ENCODE results near the gene LST1.

Gene LST1

DNA sequence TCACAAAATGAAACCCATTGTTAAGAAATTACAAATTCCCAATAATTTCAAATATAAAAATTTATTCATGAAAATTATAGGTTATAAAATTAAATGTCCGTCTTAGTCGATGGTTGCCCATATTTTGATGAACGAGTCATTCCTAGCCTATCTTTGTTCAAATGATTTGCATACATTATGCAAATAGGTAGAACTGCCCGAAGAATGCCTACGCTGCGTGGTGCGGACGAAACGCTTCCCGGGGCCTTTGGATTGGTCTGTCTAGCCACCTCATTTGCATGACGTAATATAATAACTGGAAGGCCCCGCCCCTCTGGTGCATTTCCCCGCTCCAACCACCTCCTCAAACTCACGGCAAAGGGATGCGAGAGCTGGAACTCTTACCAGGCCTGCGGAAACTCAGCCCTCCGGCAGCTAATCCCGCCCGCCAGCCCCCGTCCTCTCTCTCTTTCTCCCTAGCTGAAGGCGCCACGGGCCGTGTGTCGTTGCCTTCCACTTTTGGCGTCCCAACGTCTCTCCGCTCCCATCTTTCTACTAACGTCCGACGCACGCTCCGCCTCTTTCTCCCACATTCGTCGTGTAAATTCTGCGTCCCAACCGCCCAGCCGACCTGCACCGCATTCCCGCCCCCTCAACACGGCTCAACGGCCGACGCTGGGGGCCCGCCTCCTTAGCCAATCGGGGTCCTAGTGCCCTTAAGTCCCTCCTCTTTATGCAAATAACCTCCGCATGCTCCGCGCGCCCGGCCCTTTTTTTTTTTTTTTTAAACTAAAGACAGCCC is 33.9 kb downstream of the LST1 start:
- DNase-seq (ENCODE audit: low read depth, low spot score) = peak; percentile 98

DNA sequence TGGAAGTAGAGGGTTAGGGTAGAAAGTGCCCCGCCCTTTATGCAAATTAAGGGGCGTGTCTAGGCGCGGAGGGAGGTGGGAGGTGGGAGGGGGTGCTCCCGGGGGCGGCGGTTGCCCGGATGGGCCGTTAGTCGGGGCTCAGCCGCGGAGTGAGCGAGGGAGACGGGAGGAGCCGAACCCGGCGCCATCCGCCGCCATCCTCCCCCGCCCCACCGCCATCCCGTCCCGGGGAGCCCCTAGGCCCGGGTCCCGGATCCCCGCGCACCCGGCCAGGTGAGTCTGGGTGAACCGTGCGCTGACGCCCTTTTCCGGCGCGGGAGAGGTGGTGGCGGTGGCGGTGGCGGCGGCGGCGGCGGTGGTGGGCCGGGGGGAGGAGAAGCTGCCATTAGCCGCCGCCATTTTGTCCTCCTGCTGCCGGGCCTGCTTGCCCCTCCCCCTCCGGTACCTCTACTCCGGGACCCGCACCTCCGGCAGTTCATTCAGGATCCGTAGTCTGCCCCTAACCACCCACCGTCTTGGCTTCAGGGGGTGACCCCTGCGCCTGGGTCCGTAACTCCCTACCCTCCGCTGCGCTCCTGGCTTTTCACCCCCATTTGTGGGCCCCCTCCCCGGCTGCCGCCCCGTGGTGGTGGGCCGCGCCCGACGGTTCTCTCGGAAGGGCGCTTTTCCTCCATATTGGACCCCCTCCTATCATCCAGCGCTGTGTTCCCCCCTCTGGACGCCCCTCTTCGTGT is 34.7 kb downstream of the LST1 start, which contains the start of gene PRRC2A:
Gene PRRC2A, plus strand, starts transcription at position 130 of the 734 bp plus-strand sequence. CDS start 2,075 bp downstream, outside the sequence.
- DNase-seq (ENCODE audit: low read depth, low spot score) = no peak

DNA sequence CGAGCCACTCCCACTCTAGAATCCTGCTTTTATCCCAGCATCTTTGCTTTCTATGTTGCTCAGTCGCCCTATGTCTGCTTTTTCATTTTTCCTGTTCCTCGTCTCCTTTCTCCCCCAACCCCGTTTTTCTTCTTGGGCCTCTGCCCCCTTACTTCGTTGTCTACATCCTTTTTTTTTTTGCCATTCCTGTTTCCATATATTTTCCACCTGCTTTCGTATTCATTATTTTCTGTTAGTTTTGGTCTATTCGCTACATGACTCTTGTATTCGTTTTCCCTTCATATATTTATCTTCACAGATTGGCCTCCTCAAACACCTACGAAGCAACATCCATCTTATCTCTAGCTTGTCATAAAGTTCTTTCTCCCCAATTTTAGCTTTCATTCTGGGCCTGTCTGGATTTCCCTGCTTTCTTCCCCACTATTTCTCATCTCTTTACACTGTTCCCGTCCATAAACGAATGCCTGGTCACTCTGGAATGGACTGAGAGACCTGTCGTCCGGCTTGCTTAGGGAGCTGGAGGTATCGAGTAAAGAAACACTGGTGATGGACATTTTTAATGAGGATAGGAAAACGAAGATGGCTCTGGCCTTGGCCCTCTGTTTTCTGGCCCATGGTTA is 35.4 kb downstream of the LST1 start:
- DNase-seq (ENCODE audit: low read depth, low spot score) = no peak

DNA sequence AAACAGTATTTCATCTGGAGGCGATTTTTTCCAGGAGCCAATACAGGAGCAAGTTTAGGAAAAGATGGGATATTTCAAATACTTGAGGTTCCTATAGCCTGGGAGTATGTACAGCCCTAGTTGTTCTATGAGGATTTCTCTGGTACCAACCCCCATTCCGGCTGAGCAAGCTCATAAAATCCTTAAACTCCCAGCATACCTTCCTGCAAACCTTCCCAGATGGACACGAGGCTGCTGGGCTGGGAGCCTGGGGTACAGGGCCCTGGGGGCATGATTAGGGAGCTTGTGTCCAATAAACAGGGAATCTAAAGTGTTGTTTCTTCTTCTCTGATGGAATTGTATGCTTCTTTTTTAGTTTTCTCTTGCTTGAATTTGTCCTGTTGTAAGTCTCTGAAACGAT is 35.9 kb downstream of the LST1 start:
- no peak for DNase-seq (ENCODE audit: low read depth, low spot score)

DNA sequence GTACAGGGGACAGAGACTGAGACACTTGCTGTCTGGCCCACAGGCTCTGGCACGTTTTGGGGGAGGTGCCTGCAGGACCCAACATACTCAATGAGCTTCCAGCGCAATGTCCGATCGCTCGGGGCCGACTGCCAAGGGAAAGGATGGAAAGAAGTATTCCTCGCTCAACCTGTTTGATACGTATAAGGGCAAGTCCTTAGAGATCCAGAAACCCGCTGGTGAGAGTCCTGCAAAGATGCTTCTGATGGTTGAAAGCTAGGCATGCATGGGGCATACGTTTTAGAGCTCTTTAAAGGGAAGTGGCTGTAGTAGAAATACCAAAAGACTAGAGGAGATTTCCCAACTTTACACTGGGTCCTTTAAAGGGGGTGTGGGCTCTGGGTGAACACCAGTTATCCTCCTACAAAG is 36.6 kb downstream of the LST1 start:
- no peak for DNase-seq (ENCODE audit: low read depth, low spot score)

DNA sequence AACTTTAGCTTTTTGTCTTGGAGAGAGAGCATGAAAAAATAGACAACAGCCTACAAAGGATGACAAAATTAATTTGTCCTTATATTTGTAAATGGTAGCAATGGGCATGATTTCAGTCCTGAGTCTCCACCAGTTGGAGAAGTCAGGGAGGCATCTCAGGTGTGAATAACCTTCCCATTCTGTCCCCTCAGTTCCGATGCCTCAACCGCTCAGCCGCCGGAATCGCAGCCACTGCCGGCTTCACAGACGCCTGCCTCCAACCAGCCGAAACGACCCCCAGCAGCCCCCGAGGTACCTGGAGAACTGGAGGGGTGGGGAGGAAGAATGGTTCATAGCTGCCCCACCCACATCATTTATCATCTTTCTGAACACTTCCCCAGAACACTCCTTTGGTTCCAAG is 38.0 kb downstream of the LST1 start:
- no peak for DNase-seq (ENCODE audit: low read depth, low spot score)

DNA sequence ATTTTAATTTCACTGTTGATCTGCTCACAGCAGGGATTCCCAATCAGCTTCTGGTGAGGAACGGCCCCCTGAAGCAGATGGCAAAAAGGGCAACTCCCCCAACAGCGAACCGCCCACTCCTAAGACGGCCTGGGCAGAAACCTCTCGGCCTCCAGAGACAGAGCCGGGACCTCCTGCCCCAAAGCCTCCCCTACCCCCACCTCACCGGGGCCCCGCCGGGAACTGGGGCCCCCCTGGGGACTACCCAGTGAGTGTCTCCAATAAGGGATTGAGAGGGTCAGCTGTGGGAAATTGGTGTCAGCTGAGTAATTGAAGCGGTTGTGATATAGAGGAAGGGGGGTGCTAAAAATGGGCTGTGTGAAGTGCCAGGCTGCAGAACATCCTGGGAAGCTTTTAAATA is 40.9 kb downstream of the LST1 start:
- DNase-seq (ENCODE audit: low read depth, low spot score) = no peak

DNA sequence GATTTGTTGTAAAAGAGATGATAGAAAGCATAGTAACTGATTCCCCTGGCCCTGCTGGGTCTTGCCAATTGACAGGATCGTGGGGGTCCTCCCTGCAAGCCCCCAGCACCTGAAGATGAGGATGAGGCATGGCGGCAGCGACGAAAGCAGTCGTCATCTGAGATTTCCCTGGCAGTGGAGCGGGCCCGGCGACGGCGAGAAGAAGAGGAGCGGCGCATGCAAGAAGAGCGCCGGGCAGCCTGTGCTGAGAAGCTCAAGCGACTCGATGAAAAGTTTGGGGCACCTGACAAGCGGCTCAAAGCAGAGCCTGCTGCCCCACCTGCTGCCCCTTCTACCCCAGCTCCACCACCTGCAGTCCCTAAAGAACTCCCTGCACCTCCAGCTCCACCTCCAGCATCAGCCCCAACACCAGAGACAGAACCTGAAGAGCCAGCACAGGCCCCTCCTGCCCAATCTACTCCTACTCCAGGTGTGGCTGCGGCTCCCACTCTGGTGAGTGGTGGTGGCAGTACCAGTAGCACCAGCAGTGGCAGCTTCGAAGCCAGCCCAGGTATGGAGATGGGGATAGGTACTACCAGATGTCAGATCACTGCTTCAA is 41.7 kb downstream of the LST1 start:
- DNase-seq (ENCODE audit: low read depth, low spot score) = no peak

DNA sequence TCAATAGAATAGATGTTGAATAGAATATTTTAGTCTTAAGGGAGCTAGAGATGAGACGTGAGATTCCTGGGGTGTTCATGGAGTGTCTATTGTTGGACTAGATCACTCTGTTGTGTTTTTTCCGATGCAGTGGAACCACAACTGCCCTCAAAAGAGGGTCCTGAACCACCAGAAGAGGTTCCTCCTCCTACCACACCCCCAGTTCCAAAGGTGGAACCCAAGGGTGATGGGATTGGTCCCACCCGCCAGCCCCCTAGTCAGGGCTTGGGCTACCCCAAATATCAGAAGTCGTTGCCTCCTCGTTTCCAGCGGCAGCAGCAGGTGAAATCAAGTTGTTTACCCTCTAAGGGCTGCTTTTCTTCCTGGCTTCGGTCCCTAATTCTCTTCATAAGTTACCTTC is 42.9 kb downstream of the LST1 start:
- no peak for DNase-seq (ENCODE audit: low read depth, low spot score)

DNA sequence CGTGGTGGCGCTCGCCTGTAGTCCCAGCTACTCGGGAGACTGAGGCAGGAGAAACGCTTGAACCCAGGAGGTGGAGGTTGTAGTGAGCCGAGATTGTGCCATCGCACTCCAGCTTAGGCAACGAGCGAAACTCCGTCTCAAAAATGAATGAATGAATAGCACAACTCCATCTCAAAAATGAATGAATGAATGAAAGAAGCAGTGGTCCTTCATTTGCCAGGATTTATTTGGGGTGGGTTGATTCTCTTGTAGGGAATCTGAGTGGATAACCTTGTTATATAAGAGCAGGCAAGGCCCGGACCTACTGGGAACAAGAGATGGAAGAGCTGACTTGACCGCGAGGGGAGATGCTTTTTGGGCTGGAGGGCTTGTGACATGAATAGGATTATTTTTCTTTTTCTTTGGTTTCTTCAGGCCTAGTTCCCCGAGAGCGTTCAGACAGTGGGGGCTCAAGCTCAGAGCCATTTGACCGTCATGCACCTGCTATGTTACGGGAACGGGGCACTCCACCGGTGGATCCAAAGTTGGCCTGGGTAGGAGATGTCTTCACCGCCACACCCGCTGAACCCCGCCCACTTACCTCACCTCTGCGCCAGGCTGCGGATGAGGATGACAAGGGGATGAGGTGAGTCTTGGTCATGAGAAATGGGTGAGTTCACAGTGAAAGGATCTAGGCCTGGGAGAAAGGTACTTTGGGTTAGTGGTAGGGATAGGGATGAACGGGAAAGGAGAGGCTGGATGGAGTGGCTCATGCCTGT is 44.3 kb downstream of the LST1 start:
- DNase-seq (ENCODE audit: low read depth, low spot score) = no peak

DNA sequence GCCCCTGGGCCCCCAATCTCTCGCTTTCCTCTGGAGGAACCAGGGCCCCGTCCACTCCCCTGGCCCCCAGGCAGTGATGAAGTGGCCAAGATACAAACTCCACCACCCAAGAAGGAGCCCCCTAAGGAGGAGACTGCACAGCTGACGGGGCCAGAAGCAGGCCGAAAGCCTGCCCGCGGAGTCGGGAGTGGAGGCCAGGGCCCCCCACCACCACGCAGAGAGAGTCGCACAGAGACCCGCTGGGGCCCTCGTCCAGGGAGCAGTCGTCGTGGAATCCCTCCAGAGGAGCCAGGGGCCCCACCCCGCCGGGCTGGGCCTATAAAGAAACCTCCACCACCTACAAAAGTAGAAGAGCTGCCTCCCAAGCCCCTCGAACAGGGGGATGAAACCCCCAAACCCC is 45.1 kb downstream of the LST1 start:
- DNase-seq (ENCODE audit: low read depth, low spot score) = no peak

DNA sequence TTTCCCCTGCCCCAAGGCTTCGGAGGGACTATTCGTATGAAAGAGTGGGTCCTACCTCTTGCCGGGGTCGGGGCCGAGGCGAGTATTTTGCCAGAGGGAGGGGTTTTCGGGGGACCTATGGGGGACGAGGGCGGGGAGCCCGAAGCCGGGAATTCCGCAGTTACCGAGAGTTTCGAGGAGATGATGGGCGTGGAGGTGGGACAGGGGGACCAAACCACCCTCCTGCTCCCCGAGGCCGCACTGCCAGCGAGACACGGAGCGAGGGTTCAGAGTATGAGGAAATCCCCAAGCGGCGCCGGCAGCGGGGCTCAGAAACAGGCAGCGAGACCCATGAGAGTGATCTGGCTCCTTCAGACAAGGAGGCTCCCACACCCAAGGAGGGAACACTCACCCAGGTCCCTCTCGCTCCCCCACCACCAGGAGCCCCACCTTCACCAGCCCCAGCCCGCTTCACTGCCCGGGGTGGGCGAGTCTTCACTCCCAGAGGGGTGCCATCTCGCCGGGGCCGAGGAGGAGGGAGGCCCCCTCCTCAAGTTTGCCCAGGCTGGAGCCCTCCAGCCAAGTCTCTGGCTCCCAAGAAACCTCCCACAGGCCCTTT is 45.7 kb downstream of the LST1 start:
- DNase-seq (ENCODE audit: low read depth, low spot score) = no peak

DNA sequence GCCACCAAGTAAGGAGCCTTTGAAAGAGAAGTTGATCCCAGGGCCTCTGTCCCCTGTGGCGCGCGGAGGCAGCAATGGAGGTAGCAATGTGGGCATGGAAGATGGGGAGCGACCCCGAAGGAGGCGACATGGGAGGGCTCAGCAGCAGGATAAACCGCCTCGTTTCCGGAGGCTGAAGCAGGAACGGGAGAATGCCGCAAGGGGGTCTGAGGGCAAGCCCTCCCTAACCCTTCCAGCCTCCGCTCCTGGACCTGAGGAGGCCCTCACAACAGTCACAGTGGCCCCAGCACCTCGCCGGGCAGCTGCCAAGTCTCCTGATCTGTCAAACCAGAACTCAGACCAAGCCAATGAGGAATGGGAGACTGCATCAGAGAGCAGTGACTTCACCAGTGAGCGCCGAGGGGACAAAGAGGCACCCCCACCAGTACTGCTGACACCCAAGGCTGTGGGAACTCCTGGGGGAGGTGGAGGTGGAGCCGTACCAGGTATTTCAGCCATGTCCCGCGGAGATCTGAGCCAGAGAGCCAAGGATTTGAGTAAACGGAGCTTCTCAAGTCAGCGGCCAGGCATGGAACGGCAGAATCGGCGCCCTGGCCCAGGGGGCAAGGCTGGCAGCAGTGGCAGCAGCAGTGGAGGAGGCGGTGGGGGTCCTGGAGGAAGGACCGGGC is 46.3 kb downstream of the LST1 start:
- DNase-seq (ENCODE audit: low read depth, low spot score) = no peak

DNA sequence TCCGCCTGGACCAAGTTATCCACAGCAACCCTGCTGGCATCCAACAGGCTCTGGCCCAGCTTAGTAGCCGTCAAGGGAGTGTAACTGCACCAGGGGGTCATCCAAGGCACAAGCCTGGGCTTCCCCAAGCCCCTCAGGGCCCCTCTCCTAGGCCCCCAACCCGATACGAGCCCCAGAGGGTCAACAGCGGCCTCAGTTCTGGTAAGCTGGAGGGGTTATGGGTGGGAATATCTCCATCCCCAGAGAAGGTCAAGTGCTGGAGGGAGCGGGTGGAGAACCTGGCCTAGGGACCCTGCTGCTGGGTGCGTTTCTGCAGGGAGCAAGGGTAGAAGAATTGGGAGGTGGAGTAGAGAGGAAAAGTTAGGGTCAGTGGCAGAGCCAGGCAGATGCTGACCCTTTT is 47.4 kb downstream of the LST1 start:
- DNase-seq (ENCODE audit: low read depth, low spot score) = no peak

DNA sequence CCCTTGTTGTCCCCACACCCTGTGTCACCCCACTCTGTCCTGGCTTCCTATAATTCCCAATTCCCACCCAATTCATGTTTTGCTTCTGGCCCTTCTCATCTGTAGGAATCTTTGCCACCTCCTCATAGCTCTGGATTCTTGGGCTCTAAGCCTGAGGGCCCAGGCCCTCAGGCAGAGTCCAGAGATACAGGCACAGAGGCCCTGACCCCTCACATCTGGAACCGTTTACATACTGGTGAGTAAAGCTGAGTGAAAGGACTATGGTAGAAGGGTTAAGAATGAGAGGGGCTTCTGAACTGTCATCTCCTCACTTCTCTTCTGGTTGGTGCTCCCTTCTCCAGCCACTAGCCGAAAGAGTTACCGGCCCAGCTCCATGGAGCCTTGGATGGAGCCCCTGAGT is 48.1 kb downstream of the LST1 start:
- DNase-seq (ENCODE audit: low read depth, low spot score) = no peak

DNA sequence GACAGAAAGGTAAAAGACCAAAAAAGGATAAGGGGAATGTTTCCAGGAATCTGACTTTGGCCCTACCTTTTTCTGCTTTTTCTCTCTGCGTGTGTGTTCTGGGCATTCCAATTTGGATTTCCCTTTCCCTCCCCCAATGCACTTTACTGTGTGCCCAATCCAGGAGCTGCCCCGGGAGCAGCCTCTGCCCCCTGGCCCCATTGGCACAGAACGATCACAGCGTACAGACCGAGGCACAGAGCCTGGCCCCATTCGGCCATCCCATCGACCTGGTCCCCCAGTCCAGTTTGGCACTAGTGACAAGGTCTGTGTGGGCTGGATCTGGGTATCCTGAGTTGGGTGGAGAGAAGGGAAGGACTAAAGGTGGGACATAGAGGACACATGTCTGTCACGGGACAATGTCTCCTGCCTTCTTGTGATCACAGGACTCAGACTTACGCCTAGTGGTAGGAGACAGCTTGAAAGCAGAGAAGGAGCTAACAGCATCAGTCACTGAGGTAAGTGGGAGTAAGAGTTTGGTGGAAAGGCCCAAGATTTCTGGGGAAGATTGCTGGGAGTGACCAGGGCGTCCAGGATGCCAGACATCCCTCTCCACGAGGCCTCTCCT is 49.0 kb downstream of the LST1 start:
- DNase-seq (ENCODE audit: low read depth, low spot score) = no peak

DNA sequence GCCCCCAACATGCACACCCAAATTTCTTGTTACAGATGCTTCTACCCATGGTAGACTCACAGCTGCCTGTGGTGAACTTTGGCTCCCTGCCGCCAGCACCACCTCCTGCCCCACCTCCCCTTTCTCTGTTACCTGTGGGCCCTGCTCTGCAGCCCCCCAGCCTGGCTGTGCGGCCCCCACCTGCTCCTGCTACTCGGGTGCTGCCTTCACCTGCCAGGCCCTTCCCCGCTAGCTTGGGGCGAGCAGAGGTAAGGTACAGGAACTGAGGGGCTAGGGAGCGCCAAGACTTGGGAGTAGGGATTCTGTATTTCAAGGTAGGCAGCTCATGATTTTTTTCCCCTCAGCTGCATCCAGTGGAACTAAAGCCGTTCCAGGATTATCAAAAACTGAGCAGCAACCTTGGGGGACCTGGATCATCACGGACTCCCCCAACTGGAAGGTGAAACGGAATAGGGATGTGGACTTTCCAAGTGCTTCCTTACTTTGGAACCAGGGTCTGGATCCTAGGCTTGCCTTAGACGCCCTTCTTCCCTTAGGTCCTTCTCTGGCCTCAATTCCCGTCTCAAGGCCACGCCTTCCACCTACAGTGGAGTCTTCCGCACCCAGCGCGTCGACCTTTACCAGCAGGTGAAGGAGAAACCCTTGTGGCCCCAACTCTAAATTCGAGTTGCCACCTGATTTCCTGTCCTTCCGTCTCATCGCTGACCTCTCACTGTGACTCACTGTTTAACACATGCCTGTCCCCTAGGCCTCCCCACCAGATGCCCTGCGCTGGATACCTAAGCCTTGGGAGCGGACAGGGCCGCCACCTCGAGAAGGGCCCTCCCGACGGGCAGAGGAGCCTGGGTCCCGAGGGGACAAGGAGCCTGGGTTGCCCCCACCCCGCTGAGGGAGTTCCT is 50.9 kb downstream of the LST1 start:
- no peak for DNase-seq (ENCODE audit: low read depth, low spot score)
